Vagina (tissue), 2 donors: ENCODE data around the gene RUFY4. TPM values are rescaled to one million over a fixed set of nuclear protein-coding genes. Genes with fewer than 3 reads are reported as not detected.

Experiments used
- DNase-seq, 2 donors: peaks; one replicate each; pipeline ENCODE4 v3.0.0-alpha.2; 2017; ENCODE audit errors: extremely low spot score in 2 of 2
- H3K27ac ChIP-seq: fragments of 200-600 bp; sonication (generic); one replicate; pipeline ENCODE4 v1.5.1; 2019
- H3K27me3 ChIP-seq: fragments of 200-600 bp; sonication (generic); one replicate; pipeline ENCODE4 v1.5.1; 2019
- H3K36me3 ChIP-seq, 2 donors: fragments of 200-600 bp; sonication (generic); one replicate each; pipeline ENCODE4 v1.5.1; 2017 to 2019
- H3K4me1 ChIP-seq: fragments of 200-600 bp; sonication (generic); one replicate; pipeline ENCODE4 v1.5.1; 2019
- H3K4me3 ChIP-seq, 2 donors: fragments of 200-600 bp; sonication (generic); 1 replicate in 1 of 2; 2 replicates in 1 of 2; pipeline ENCODE4 v1.5.1; 2016 to 2019
- H3K9me3 ChIP-seq: fragments of 200-600 bp; sonication (generic); one replicate; pipeline ENCODE4 v1.5.1; 2019
- POLR2A ChIP-seq, 2 donors: fragments of 450-650 bp; IDR thresholded peaks; one replicate each; pipeline ENCODE4 v1.6.1; 2017; ENCODE audit warnings: antibody characterized with exemption in 2 of 2, mild to moderate bottlenecking in 2 of 2, moderate library complexity in 2 of 2
- POLR2AphosphoS5 ChIP-seq, 2 donors: sonication (generic); formaldehyde crosslinking; IDR thresholded peaks; one replicate each; pipeline ENCODE4 v1.9.0; 2017; ENCODE audit warnings: antibody characterized with exemption in 2 of 2, mild to moderate bottlenecking in 2 of 2, low read depth in 1 of 2; ENCODE audit not compliant: insufficient read depth in 1 of 2
- intact Hi-C: fragments of 100-400 bp; cut with DNase I; formaldehyde crosslinking; loops from one replicate; pipeline ENCODE4 v1.15.1; 2023
- total RNA-seq: library from RNA; depleted of rRNA; stranded (reverse); fragments of >200 nt; gene quantifications from one replicate; pipeline ENCODE4 v1.2.3, GENCODE V29; 2016
- TF ChIP-seq, protein P1 (sequence below), 3 experiments: fragments of 450-650 bp in 2 of 3; fragments of 200-600 bp in 1 of 3; sonication (generic) in 1 of 3; IDR thresholded peaks; one replicate each; pipeline ENCODE4 v1.5.1; 2017 to 2019; ENCODE audit warnings: antibody characterized with exemption in 3 of 3, mild to moderate bottlenecking in 2 of 3, moderate library complexity in 2 of 3

RUFY4 gene
- total RNA-seq, 1 donor from 2014 or later, result not detected

DNA sequence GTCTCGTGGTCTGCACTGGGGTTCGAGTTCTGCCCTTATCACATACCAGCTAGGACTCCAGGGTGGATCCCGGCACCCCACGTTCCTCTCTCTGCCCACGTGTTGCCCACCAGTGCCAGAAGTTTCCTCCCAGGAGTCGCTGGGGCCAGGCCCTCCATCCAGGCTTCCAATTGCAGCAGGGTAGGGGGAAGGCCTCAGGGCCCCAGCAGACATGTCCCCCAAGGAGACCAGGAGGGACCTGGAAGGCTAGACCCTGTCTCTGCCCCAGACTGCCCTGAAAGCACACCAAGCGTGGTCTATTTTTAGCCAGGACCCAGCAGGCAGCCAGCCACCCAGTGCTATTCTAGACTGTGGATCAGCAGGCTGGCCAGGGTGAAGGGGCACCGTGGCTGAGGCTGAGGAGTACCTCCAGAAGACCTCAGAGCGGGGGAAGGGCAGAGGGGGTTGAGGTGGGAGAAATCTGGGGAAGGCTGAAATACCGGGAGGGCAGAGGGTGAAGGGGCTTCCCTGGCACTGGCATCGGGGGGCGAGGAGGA lies 47.4 kb upstream of the RUFY4 start:
- H3K4me3 ChIP-seq, result no peak overlapping the region
- H3K4me1 ChIP-seq, result peaks cover 27% of the 10 kb centered on the region
- H3K36me3 ChIP-seq, result no peaks in the 10 kb centered on the region
- H3K9me3 ChIP-seq, result no peaks in the 10 kb centered on the region
- DNase-seq, result no peak
- no peak overlapping the region for H3K27ac ChIP-seq
- TF ChIP-seq, protein P1, sequence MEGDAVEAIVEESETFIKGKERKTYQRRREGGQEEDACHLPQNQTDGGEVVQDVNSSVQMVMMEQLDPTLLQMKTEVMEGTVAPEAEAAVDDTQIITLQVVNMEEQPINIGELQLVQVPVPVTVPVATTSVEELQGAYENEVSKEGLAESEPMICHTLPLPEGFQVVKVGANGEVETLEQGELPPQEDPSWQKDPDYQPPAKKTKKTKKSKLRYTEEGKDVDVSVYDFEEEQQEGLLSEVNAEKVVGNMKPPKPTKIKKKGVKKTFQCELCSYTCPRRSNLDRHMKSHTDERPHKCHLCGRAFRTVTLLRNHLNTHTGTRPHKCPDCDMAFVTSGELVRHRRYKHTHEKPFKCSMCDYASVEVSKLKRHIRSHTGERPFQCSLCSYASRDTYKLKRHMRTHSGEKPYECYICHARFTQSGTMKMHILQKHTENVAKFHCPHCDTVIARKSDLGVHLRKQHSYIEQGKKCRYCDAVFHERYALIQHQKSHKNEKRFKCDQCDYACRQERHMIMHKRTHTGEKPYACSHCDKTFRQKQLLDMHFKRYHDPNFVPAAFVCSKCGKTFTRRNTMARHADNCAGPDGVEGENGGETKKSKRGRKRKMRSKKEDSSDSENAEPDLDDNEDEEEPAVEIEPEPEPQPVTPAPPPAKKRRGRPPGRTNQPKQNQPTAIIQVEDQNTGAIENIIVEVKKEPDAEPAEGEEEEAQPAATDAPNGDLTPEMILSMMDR (IDR thresholded peaks at IDR 0.05), result no peak
- TF ChIP-seq POLR2A (IDR thresholded peaks at IDR 0.05), result no peak
- TF ChIP-seq POLR2AphosphoS5 (IDR thresholded peaks at IDR 0.05; ENCODE audit: insufficient read depth in 1 of 2, low read depth in 1 of 2), result no peak
- H3K27me3 ChIP-seq, result no peaks in the 10 kb centered on the region
- intact Hi-C loops, result no loop called here

DNA sequence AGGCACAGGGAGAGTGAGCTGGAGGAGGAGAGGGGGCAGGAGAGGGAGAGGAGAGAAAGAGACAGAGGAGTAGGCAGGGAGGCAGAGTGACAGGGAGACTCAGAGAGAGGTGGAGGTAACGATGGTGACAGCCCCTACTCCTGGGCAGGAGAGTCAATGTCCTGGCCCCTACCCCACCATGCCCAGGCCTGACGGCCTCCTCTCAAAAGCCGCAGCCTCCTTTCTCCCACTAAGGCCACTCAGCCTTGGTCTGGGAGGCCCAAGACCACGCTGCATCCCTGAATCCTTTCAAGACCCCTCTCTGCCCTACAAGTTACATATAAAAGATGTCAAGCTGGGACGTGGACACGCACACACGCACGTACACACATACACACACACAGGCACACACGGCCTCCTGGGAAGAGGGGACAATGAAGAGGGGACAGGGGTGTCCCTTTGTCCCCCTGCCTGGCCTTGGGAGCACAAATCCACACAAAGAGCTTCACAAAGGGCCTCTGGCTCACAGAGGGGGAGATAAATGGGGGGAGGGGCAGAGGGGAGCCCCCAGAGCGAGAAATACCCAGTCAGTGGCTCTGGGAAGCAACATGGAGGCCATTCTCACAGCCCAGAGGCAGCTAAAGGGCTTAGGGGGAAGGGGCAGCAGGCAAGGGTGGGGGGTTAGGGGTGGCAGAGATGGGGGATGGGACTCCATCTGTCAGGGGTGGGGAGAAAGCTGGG lies 46.8 kb upstream of the RUFY4 start:
- DNase-seq, result no peak
- Histone ChIP-seq H3K4me3 (no peak overlapping the region), H3K27ac (no peak overlapping the region), H3K27me3 (no peaks in the 10 kb centered on the region), H3K36me3 (no peaks in the 10 kb centered on the region), H3K4me1 (peaks cover 23% of the 10 kb centered on the region), H3K9me3 (no peaks in the 10 kb centered on the region)
- TF ChIP-seq POLR2AphosphoS5 (IDR thresholded peaks at IDR 0.05; ENCODE audit: insufficient read depth in 1 of 2, low read depth in 1 of 2), result no peak
- intact Hi-C loops, result no loop called here

DNA sequence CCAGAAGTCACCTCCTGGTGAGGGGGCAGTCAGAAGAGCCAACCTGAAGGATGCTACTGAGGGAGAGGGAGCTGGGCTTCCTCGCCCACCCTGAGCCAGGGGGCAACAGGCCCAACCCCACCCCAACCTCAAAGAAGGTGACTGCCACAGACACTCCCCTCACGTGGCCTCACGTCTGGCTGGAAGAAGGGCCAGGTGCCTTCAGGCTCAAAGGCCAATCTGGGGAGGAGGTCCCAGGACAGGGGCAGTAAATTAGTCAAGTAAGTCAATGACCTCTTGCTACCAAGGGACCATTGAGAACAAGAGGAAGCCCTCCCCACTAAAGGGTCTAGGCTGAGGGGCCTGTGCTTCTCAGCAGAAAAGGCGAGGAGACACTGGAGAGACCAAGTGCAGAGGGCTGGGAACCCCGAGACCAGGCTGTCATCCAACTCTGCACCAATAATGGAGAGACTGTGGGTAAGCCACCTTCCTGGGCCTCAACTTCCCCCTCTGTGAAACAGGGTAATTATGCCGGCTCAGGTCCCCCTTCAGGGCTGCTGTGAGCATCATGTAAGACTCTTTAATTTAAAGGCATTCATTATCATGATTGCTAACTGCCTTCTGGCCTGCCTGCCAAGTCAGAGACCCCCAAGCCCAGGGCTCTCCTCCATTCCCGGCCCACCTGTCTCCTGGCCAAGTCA lies 46.1 kb upstream of the RUFY4 start:
- H3K36me3 ChIP-seq, result no peaks in the 10 kb centered on the region
- H3K27ac ChIP-seq, result no peak overlapping the region
- TF ChIP-seq POLR2AphosphoS5 (IDR thresholded peaks at IDR 0.05; ENCODE audit: insufficient read depth in 1 of 2, low read depth in 1 of 2), result no peak
- TF ChIP-seq, protein P1 (IDR thresholded peaks at IDR 0.05), result no peak
- no peak for TF ChIP-seq POLR2A (IDR thresholded peaks at IDR 0.05)
- no peak for DNase-seq
- no peaks in the 10 kb centered on the region for H3K27me3 ChIP-seq
- intact Hi-C loops, result no loop called here
- no peaks in the 10 kb centered on the region for H3K9me3 ChIP-seq
- H3K4me1 ChIP-seq, result peaks cover 20% of the 10 kb centered on the region
- no peak overlapping the region for H3K4me3 ChIP-seq

DNA sequence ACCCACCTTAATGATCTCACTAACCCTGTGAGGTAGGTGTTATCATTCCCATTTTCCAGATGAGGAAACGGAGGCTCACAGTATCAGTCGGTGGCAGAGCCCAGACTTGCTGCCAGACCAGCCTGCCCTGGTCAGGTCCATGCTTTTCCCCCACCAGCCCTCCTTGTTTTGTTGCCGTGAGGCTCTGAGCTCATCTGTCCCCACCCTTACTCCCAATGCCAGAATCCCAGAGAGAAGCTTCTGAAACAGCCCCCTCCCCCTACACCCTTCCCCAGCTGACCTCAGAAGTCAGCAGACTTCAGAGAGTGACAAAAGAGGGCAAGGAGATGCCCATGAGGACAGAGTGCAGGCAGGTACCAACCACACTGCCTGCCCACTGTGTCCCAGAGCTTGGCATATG lies 45.4 kb upstream of the RUFY4 start:
- no peaks in the 10 kb centered on the region for H3K27me3 ChIP-seq
- H3K9me3 ChIP-seq, result no peaks in the 10 kb centered on the region
- intact Hi-C loops, result no loop called here
- H3K4me1 ChIP-seq, result peaks cover 21% of the 10 kb centered on the region
- no peaks in the 10 kb centered on the region for H3K36me3 ChIP-seq
- TF ChIP-seq, protein P1 (IDR thresholded peaks at IDR 0.05), result no peak
- no peak for TF ChIP-seq POLR2AphosphoS5 (IDR thresholded peaks at IDR 0.05; ENCODE audit: insufficient read depth in 1 of 2, low read depth in 1 of 2)
- TF ChIP-seq POLR2A (IDR thresholded peaks at IDR 0.05), result no peak
- peak in 1 of 2 donors; percentile 79 for DNase-seq
- H3K4me3 ChIP-seq, result no peak overlapping the region
- no peak overlapping the region for H3K27ac ChIP-seq

DNA sequence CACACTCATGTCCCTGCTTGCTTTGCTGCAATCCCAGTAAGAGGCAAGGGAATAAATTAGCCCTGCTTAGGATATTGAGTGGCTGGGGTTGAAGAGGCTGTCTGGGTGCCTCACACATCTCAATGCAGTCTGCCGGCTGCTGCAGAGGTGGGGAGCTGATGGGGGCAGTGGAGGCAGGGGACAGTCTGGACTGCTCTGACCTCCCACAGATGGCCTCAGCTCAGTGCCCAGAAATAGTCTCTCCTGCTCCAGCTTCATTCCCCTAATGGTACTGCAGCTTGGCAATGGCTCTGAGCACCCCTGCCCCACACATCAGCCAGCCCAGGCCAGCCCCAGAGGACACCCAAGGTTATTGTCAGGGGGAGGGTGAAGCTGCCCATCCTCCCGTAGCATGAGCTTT lies 44.7 kb upstream of the RUFY4 start:
- Histone ChIP-seq H3K36me3 (no peaks in the 10 kb centered on the region), H3K9me3 (no peaks in the 10 kb centered on the region), H3K4me3 (no peak overlapping the region), H3K4me1 (peaks cover 28% of the 10 kb centered on the region), H3K27me3 (no peaks in the 10 kb centered on the region), H3K27ac (no peak overlapping the region)
- intact Hi-C loops, result no loop called here
- DNase-seq, result peak in 1 of 2 donors; percentile 72
- TF ChIP-seq POLR2AphosphoS5 (IDR thresholded peaks at IDR 0.05; ENCODE audit: insufficient read depth in 1 of 2, low read depth in 1 of 2), result no peak
- no peak for TF ChIP-seq POLR2A (IDR thresholded peaks at IDR 0.05)
- TF ChIP-seq, protein P1 (IDR thresholded peaks at IDR 0.05), result no peak
